GM12878 (cell line): ENCODE data around the gene KIF26A. TPM values are rescaled to one million over a fixed set of nuclear protein-coding genes. Genes with fewer than 3 reads are reported as not detected.

Experiments
- ATAC-seq: fragments of 200-7000 bp; cut with Tn5 transposase; 3 replicates; pipeline ENCODE4 v1.9.1; 2020; ENCODE audit warnings: mild to moderate bottlenecking, moderate library complexity
- BruUV-seq: library from RNA; stranded (reverse); fragments of 400-500 nt; replicated peaks from 2 replicates; lab custom pipeline; 2021; lab: Mats Ljungman, UMichigan
- CTCF ChIA-PET: fragments of 300-600 bp; sonication (Branson Sonifier 250); formaldehyde crosslinking; extraction: SDS; loops from one replicate; lab custom pipeline; 2021; ENCODE audit warnings: inconsistent platforms; lab: Yijun Ruan, JAX
- POLR2A ChIA-PET: fragments of 350-600 bp; formaldehyde crosslinking; extraction: SDS; loops from one replicate; lab custom pipeline; 2021; ENCODE audit warnings: inconsistent platforms; lab: Charles Lee
- RAD21 ChIA-PET: fragments of 300-600 bp; sonication (Branson Sonifier 250); formaldehyde crosslinking; loops from one replicate; lab custom pipeline; 2023; ENCODE audit warnings: antibody characterized with exemption; ENCODE audit not compliant: unreplicated experiment; lab: Charles Lee
- SMC1A ChIA-PET: fragments of 300-600 bp; sonication (Branson Sonifier 250); formaldehyde crosslinking; loops from one replicate; lab custom pipeline; 2023; ENCODE audit not compliant: unreplicated experiment, uncharacterized antibody; lab: Charles Lee
- DNase-seq: peaks from one replicate; pipeline ENCODE4 v3.0.0-alpha.2; 2011; ENCODE audit warnings: low read depth, low spot score
- FAIRE-seq: peaks from 3 replicates; lab custom pipeline; 2011; peaks lifted over from hg19 to GRCh38; lab: Jason Lieb, UNC
- H2AFZ ChIP-seq: 2 replicates; pipeline ENCODE4 v1.6.0; 2011; ENCODE audit warnings: low read depth, low read length, control low read depth; ENCODE audit not compliant: control insufficient read depth
- H3K27ac ChIP-seq: 2 replicates; pipeline ENCODE4 v1.5.1; 2011; ENCODE audit warnings: control low read depth; ENCODE audit not compliant: control insufficient read depth, insufficient read depth
- H3K27me3 ChIP-seq, 2 experiments: replicated peaks in 1 of 2; 2 replicates each; pipeline versions ENCODE4 v1.6.0 to v1.6.1; 2011; ENCODE audit warnings: low read length in 1 of 2; ENCODE audit not compliant: control insufficient read depth in 2 of 2, insufficient read depth in 2 of 2
- H3K36me3 ChIP-seq, 2 experiments: 2 replicates each; pipeline ENCODE4 v1.5.1; 2011; ENCODE audit warnings: low read length in 1 of 2; ENCODE audit not compliant: control insufficient read depth in 2 of 2, insufficient read depth in 2 of 2
- H3K4me1 ChIP-seq: 2 replicates; pipeline ENCODE4 v1.6.1; 2011; ENCODE audit warnings: mild to moderate bottlenecking, low read length, moderate library complexity, mixed read lengths; ENCODE audit not compliant: control insufficient read depth, insufficient read depth
- H3K4me2 ChIP-seq: 2 replicates; pipeline ENCODE4 v1.6.0; 2011; ENCODE audit warnings: control low read depth; ENCODE audit not compliant: control insufficient read depth, insufficient read depth
- H3K4me3 ChIP-seq: fragments of 200-600 bp; sonication (generic); 2 replicates; pipeline ENCODE4 v1.5.1; 2016
- H3K79me2 ChIP-seq: 2 replicates; pipeline ENCODE4 v1.6.0; 2011; ENCODE audit warnings: low read length; ENCODE audit not compliant: control insufficient read depth, insufficient read depth
- H3K9ac ChIP-seq: 2 replicates; pipeline ENCODE4 v1.8.0; 2011; ENCODE audit warnings: low read length, control low read depth, mixed read lengths; ENCODE audit not compliant: control insufficient read depth, insufficient read depth
- H3K9me3 ChIP-seq: replicated peaks from 3 replicates; pipeline ENCODE4 v1.5.1; 2011; ENCODE audit warnings: mild to moderate bottlenecking, low read length; ENCODE audit not compliant: control insufficient read depth, insufficient read depth
- H4K20me1 ChIP-seq: 2 replicates; pipeline ENCODE4 v1.6.0; 2011; ENCODE audit not compliant: control insufficient read depth, insufficient read depth
- CEBPZ ChIP-seq: fragments of 150-350 bp; IDR thresholded peaks from 2 replicates; pipeline ENCODE4 v1.6.1; 2016; ENCODE audit warnings: low read depth, low read length
- FOS ChIP-seq: IDR thresholded peaks from 3 replicates; pipeline ENCODE4 v1.6.1; 2011; ENCODE audit warnings: borderline replicate concordance; ENCODE audit not compliant: insufficient read length; ENCODE audit errors: extremely low read depth
- MXI1 ChIP-seq: fragments of 150-350 bp; IDR thresholded peaks from 2 replicates; pipeline ENCODE4 v1.6.1; 2011; ENCODE audit warnings: low read depth, mild to moderate bottlenecking, inconsistent platforms, low read length, improper control_type of control experiment
- NRF1 ChIP-seq: conservative IDR thresholded peaks from 2 replicates; pipeline ENCODE4 v1.6.1; 2011; ENCODE audit warnings: mild to moderate bottlenecking, low read depth, low read length, improper control_type of control experiment
- RB1 ChIP-seq: fragments of 450-650 bp; formaldehyde crosslinking; IDR thresholded peaks from 2 replicates; pipeline ENCODE4 v1.6.1; 2017; ENCODE audit warnings: mild to moderate bottlenecking, borderline replicate concordance
- SKIL ChIP-seq: fragments of 450-650 bp; IDR thresholded peaks from 2 replicates; pipeline ENCODE4 v1.6.1; 2017; ENCODE audit warnings: mild to moderate bottlenecking, low read depth, inconsistent platforms; ENCODE audit not compliant: poor library complexity, severe bottlenecking
- SMARCA5 ChIP-seq: fragments of 450-650 bp; IDR thresholded peaks from 2 replicates; pipeline ENCODE4 v1.6.1; 2017; ENCODE audit warnings: mild to moderate bottlenecking
- SMC3 ChIP-seq: IDR thresholded peaks from 2 replicates; pipeline ENCODE4 v1.6.1; 2011; ENCODE audit warnings: low read length, improper control_type of control experiment, borderline replicate concordance
- SREBF2 ChIP-seq: IDR thresholded peaks from 2 replicates; pipeline ENCODE4 v1.6.1; 2012; ENCODE audit warnings: mild to moderate bottlenecking, low read length
- YBX1 ChIP-seq: fragments of 450-650 bp; IDR thresholded peaks from 2 replicates; pipeline ENCODE4 v1.6.1; 2016; ENCODE audit warnings: antibody characterized with exemption
- ZNF207 ChIP-seq: fragments of 450-650 bp; IDR thresholded peaks from 2 replicates; pipeline ENCODE4 v1.6.1; 2014; ENCODE audit warnings: antibody characterized with exemption, mild to moderate bottlenecking, borderline replicate concordance
- WGBS: methylation state at CpG from one replicate; pipeline ENCODE4 v1.1.6; 2016; ENCODE audit warnings: low lambda C conversion rate; ENCODE audit not compliant: insufficient replicate concordance, insufficient coverage; ENCODE audit errors: missing lambda C conversion rate; 5-methylcytosine and 5-hydroxymethylcytosine counted together
- in situ Hi-C: fragments of 300-500 bp; cut with MboI; formaldehyde crosslinking; loops from 9 replicates; pipeline ENCODE4 v1.14.3; 2018; ENCODE audit warnings: mixed read lengths
- intact Hi-C: fragments of 100-400 bp; cut with micrococcal nuclease; formaldehyde crosslinking; loops from one replicate; pipeline ENCODE4 v1.14.2; 2022; ENCODE audit not compliant: unreplicated experiment
- polyA plus RNA-seq, 11 experiments: library from polyadenylated mRNA; depleted of rRNA in 4 of 11; unstranded in 6 of 11; stranded (reverse) in 5 of 11; fragments of >200 nt; fragmentation: Nextera tagmentation in 4 of 11; fragmentation: Illumina TruSeq in 1 of 11; extraction: Ambion mirVana in 4 of 11; extraction: Trizol in 1 of 11; gene quantifications; 1 replicate in 1 of 11; 2 replicates in 10 of 11; pipeline versions ENCODE4 v1.2.1 to v1.2.3, GENCODE V29; 2011 to 2016; ENCODE audit warnings: inconsistent platforms in 2 of 11, missing spikeins in 2 of 11, low read depth in 1 of 11
- total RNA-seq, 4 experiments: library from RNA; depleted of rRNA in 3 of 4; stranded (reverse); fragments of >200 nt in 3 of 4; fragmentation: Illumina TruSeq in 1 of 4; extraction: Trizol in 1 of 4; gene quantifications; 2 replicates each; pipeline versions ENCODE4 v1.2.1 to v1.2.3, GENCODE V29; 2013 to 2021

Gene KIF26A
- total and polyA plus RNA-seq, 10 of the 15 experiments (the other 5 are each of a cell fraction or from before 2014, with no cell fraction given), result 0.05 TPM; not detected in 9

GRCh38 chr14:104179564-104180129, 41.3 kb downstream of the KIF26A start:
- ChIA-PET CTCF (interaction anchor here (0.5 kb wide), 1 partner anchor 51 kb away, joined by 4 read pairs; no protein-coding TSS in a partner anchor), RAD21 (no interaction called here), POLR2A (no interaction called here), SMC1A (no interaction called here)
- BruUV-seq, result no TSS peak
- Histone ChIP-seq H3K4me3 (no peak overlapping the region), H3K4me2 (no peak overlapping the region), H3K36me3 (no peaks in the 10 kb centered on the region), H3K4me1 (no peaks in the 10 kb centered on the region), H4K20me1 (no peaks in the 10 kb centered on the region), H3K79me2 (no peaks in the 10 kb centered on the region), H3K9ac (no peak overlapping the region), H3K27ac (no peak overlapping the region), H3K27me3 (no peaks in the 10 kb centered on the region; a peak in 1 of 4 replicates), H3K9me3 (no peaks in the 10 kb centered on the region), H2AFZ (no peak overlapping the region)
- in situ Hi-C loops (no loop called here), intact Hi-C loops (no loop called here)
- FAIRE-seq (no peak), DNase-seq (no peak), ATAC-seq (no peak)
- WGBS, result 82% methylated on average over 21 of the region's 42 CpGs
- TF ChIP-seq SMC3, result no peak
- TF ChIP-seq NRF1, result no peak
- TF ChIP-seq SKIL, result no peak
- no peak for TF ChIP-seq YBX1
- TF ChIP-seq SREBF2, result no peak
- no peak for TF ChIP-seq CEBPZ
- no peak for TF ChIP-seq MXI1
- no peak for TF ChIP-seq RB1
- no peak for TF ChIP-seq SMARCA5
- TF ChIP-seq ZNF207, result no peak
- TF ChIP-seq FOS, result no peak
